GM12873 (cell line): Measurements from ENCODE around the gene CD82.

ENCODE experiments used
- TF ChIP-seq, protein P1 (sequence below): IDR thresholded peaks from 2 replicates; pipeline ENCODE4 v1.5.1; 2012; ENCODE audit warnings: low read depth, mild to moderate bottlenecking, moderate library complexity, low read length, control low read depth; ENCODE audit not compliant: insufficient read depth; ENCODE audit errors: missing control alignments

Gene CD82

DNA sequence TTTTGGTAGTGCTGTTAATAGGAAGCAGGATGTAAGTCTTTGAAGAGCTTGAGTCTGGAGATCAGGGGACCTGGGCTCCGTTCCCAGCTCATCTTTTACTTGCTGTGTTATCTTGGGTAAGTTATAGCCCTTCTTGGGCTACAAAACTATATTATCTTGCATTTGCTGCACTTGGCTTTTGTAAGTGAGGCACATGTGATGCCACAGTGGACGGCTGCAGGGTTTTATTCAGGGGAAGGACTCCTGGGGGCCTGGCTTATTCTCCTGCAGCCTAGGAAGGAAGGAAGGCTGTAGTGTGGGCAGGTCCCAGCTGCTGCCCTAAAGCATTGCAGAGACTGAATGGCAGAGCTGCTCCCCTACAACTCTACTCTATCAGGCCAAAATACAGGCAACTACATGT lies 6.4 kb downstream of the CD82 start:
- TF ChIP-seq, protein P1, sequence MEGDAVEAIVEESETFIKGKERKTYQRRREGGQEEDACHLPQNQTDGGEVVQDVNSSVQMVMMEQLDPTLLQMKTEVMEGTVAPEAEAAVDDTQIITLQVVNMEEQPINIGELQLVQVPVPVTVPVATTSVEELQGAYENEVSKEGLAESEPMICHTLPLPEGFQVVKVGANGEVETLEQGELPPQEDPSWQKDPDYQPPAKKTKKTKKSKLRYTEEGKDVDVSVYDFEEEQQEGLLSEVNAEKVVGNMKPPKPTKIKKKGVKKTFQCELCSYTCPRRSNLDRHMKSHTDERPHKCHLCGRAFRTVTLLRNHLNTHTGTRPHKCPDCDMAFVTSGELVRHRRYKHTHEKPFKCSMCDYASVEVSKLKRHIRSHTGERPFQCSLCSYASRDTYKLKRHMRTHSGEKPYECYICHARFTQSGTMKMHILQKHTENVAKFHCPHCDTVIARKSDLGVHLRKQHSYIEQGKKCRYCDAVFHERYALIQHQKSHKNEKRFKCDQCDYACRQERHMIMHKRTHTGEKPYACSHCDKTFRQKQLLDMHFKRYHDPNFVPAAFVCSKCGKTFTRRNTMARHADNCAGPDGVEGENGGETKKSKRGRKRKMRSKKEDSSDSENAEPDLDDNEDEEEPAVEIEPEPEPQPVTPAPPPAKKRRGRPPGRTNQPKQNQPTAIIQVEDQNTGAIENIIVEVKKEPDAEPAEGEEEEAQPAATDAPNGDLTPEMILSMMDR, result no peak

GRCh38 chr11:44572436-44572835 lies 7.0 kb downstream of the CD82 start:
- TF ChIP-seq, protein P1, result no peak

DNA sequence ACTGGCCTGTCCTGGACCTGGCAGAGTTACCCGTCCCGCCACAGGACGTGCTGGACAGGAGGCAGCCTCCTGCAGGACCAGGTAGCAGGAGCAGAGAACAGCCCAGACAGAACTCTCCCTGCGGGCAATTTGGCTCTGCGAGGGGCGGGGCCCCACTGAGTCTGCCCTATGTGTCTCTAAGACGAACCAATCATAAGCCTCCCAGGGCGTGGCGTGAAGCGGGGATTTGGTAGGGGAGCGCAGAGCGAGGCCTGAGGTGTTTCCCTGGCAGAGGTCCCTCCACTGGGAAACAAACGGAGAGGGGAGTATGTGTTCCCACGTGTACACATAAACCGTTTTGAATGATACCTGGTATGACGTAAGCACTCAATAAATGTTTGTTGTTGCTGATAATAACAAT lies 7.4 kb downstream of the CD82 start:
- TF ChIP-seq, protein P1, result no peak

- TF ChIP-seq, protein P1, result no peak
Observed at GRCh38 chr11:44573333-44573732, 7.9 kb downstream of the CD82 start.

DNA sequence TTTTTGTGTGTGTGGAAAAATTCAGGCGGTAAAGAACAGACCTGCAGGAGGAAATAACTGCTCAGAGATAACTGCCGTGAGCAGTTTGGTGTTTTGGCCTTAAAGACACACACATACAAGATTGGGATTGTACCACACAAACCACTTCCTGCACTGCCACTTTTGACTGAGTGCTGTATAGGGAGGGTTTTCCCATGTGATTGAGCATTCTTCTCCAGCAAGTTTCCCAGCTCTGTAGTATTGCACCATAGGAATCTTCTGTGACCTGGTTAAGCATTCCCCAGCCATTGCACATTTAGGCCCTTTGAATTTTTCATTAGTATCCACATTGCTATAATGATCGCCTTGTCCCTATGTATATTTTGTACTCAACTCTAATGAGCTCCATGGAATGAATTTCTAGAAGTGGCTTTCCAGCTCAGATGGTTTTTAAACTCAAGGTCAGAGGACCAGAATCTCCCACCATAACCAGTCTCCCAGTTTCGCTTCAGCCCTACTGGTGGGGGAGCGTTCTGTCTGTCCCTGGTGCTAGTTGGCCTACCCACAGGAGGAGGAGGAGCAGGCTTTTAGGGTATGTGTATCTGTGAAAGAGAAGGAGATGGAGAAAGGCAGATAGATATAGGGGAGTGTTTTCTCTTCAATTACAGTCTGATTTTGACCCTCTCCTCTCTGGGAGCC lies 9.3 kb downstream of the CD82 start:
- TF ChIP-seq, protein P1, result peak; percentile 15

GRCh38 chr11:44575288-44575672 lies 9.8 kb downstream of the CD82 start:
- TF ChIP-seq, protein P1, result no peak

GRCh38 chr11:44575962-44576361 lies 10.5 kb downstream of the CD82 start:
- TF ChIP-seq, protein P1, result no peak
